K562 (cell line): ENCODE data around the gene RAD50. TPM values are rescaled to one million over a fixed set of nuclear protein-coding genes. Genes with fewer than 3 reads are reported as not detected.
"Not testable (repeated sequence)": the region's sequence is repeated elsewhere in the genome, so short reads cannot be mapped to it uniquely, and the experiment has no call there.

Experiments
- ATAC-seq: fragments of 200-7000 bp; cut with Tn5 transposase; 3 replicates; pipeline ENCODE4 v1.9.1; 2020; ENCODE audit warnings: moderate library complexity
- BruUV-seq: library from RNA; stranded (reverse); fragments of 400-500 nt; replicated peaks from 2 replicates; lab custom pipeline; 2021; lab: Mats Ljungman, UMichigan
- CTCF ChIA-PET: fragments of 300-600 bp; formaldehyde crosslinking; extraction: SDS; loops from one replicate; lab custom pipeline; 2021; ENCODE audit warnings: low intra/inter-chr PET ratio; lab: Yijun Ruan, JAX
- POLR2A ChIA-PET: fragments of 300-600, 350-650 bp; sonication (Branson Sonifier 250); formaldehyde crosslinking; extraction: SDS; loops from one replicate; lab custom pipeline; 2021; ENCODE audit warnings: antibody characterized with exemption, inconsistent platforms; lab: Yijun Ruan, JAX
- DNase-seq, 4 experiments: peaks; one replicate each; pipeline versions ENCODE4 v3.0.0 to v3.0.0-alpha.2; 2011 to 2018; ENCODE audit warnings: low spot score in 3 of 4, mixed read lengths in 3 of 4; ENCODE audit errors: extremely low read depth in 1 of 4
- FAIRE-seq: peaks from 2 replicates; lab custom pipeline; 2011; peaks lifted over from hg19 to GRCh38; lab: Jason Lieb, UNC
- H2AFZ ChIP-seq: 2 replicates; pipeline ENCODE4 v1.6.0; 2011; ENCODE audit warnings: low read depth, low read length, control low read depth, inconsistent platforms
- H3K27ac ChIP-seq: fragments of 200-600 bp; 3 replicates; pipeline ENCODE4 v1.8.0; 2011; ENCODE audit warnings: low read depth, mild to moderate bottlenecking, control low read depth, inconsistent platforms, low read length, moderate library complexity, mixed read lengths; ENCODE audit errors: extremely low read depth
- H3K27me3 ChIP-seq, 2 experiments: fragments of 300-600 bp in 1 of 2; 2 replicates in 1 of 2; 3 replicates in 1 of 2; pipeline versions ENCODE4 v1.6.0 to v1.8.0; 2011; ENCODE audit warnings: inconsistent platforms in 2 of 2, low read length in 2 of 2, mild to moderate bottlenecking in 1 of 2, mixed read lengths in 1 of 2, moderate library complexity in 1 of 2; ENCODE audit not compliant: control insufficient read depth in 2 of 2, insufficient read depth in 2 of 2
- H3K36me3 ChIP-seq: fragments of 300-600 bp; 3 replicates; pipeline ENCODE4 v1.8.0; 2011; ENCODE audit warnings: mild to moderate bottlenecking, low read length, inconsistent platforms; ENCODE audit not compliant: control insufficient read depth, insufficient read depth
- H3K4me1 ChIP-seq, 2 experiments: fragments of 200-600 bp in 1 of 2; replicated peaks in 1 of 2; 2 replicates in 1 of 2; 3 replicates in 1 of 2; pipeline versions ENCODE4 v1.5.1 to v1.8.0; 2011; ENCODE audit warnings: inconsistent platforms in 2 of 2, low read length in 2 of 2, mild to moderate bottlenecking in 1 of 2, mixed read lengths in 1 of 2, moderate library complexity in 1 of 2; ENCODE audit not compliant: control insufficient read depth in 2 of 2, insufficient read depth in 2 of 2
- H3K4me2 ChIP-seq: 2 replicates; pipeline ENCODE4 v1.6.1; 2011; ENCODE audit warnings: low read length, control low read depth, inconsistent platforms, mixed read lengths; ENCODE audit not compliant: insufficient read depth
- H3K4me3 ChIP-seq: fragments of 200-600 bp; sonication (generic), shearing (Covaris generic); 2 replicates; pipeline ENCODE4 v1.5.1; 2016; ENCODE audit warnings: control low read depth, inconsistent platforms
- H3K79me2 ChIP-seq: fragments of 200-600 bp; 3 replicates; pipeline ENCODE4 v1.8.0; 2011; ENCODE audit warnings: low read length, inconsistent platforms; ENCODE audit not compliant: control insufficient read depth, insufficient read depth
- H3K9ac ChIP-seq, 2 experiments: 2 replicates each; pipeline versions ENCODE4 v1.6.0 to v1.6.1; 2011; ENCODE audit warnings: low read depth in 2 of 2, low read length in 2 of 2, control low read depth in 1 of 2, inconsistent platforms in 1 of 2, mild to moderate bottlenecking in 1 of 2, mixed read lengths in 1 of 2; ENCODE audit not compliant: insufficient read depth in 1 of 2
- H3K9me1 ChIP-seq: one replicate; pipeline ENCODE4 v1.6.0; 2011; ENCODE audit warnings: inconsistent platforms, mild to moderate bottlenecking, low read length, moderate library complexity; ENCODE audit not compliant: control insufficient read depth, insufficient read depth
- H3K9me3 ChIP-seq: replicated peaks from 2 replicates; pipeline ENCODE4 v1.5.1; 2011; ENCODE audit warnings: low read depth, low read length, inconsistent platforms; ENCODE audit not compliant: control insufficient read depth, insufficient read depth
- H4K20me1 ChIP-seq: replicated peaks from 2 replicates; pipeline ENCODE4 v1.6.1; 2011; ENCODE audit warnings: low read length, inconsistent platforms, mixed read lengths; ENCODE audit not compliant: control insufficient read depth, insufficient read depth
- TEAD1 ChIP-seq, 2 experiments: fragments of 450-650 bp in 1 of 2; sonication (generic) in 1 of 2; formaldehyde crosslinking; IDR thresholded peaks; 2 replicates each; pipeline versions ENCODE4 v1.4.0 to v1.8.0; 2020 to 2022; ENCODE audit warnings: mild to moderate bottlenecking in 2 of 2, missing genetic modification reagents in 1 of 2
- ZNF146 ChIP-seq: IDR thresholded peaks from one replicate; pipeline ENCODE4 v1.6.1; 2018; ENCODE audit warnings: missing compliant biosample characterization; ENCODE audit not compliant: unreplicated experiment
- WGBS: fragments of 100-300 bp; shearing (Covaris generic); methylation state at CpG from one replicate; pipeline ENCODE4 v1.1.6; 2016; ENCODE audit warnings: low coverage, mixed read lengths; ENCODE audit not compliant: insufficient coverage; ENCODE audit errors: missing lambda C conversion rate; 5-methylcytosine and 5-hydroxymethylcytosine counted together
- in situ Hi-C: fragments of 300-500 bp; cut with MboI; formaldehyde crosslinking; loops from 4 replicates; pipeline ENCODE4 v1.15.0; 2018; ENCODE audit warnings: inconsistent platforms, mixed read lengths
- intact Hi-C: fragments of 100-400 bp; cut with micrococcal nuclease; formaldehyde crosslinking; loops from 2 replicates; pipeline ENCODE4 v1.14.2; 2022
- polyA plus RNA-seq, 8 experiments: library from polyadenylated mRNA; depleted of rRNA in 4 of 8; stranded (reverse) in 5 of 8; unstranded in 3 of 8; fragments of >200 nt; fragmentation: Nextera tagmentation in 2 of 8; fragmentation: Illumina TruSeq in 1 of 8; extraction: Ambion mirVana in 2 of 8; extraction: Trizol in 1 of 8; gene quantifications; 2 replicates each; pipeline versions ENCODE4 v1.2.1 to v1.2.3, GENCODE V29; 2011 to 2014; ENCODE audit warnings: inconsistent platforms in 1 of 8, missing spikeins in 1 of 8
- total RNA-seq, 7 experiments: library from RNA; depleted of rRNA in 6 of 7; stranded (reverse); fragments of >200 nt in 6 of 7; fragmentation: Illumina TruSeq in 2 of 7; extraction: Trizol in 2 of 7; gene quantifications; 2 replicates each; pipeline versions ENCODE4 v1.2.1 to v1.2.3, GENCODE V29; 2011 to 2021; ENCODE audit warnings: low replicate concordance in 1 of 7

RAD50 gene
- total and polyA plus RNA-seq, 9 of the 15 experiments (the other 6 are each of a cell fraction or from before 2014, with no cell fraction given) = 15.3 to 74.2 (median 44.1) TPM

DNA sequence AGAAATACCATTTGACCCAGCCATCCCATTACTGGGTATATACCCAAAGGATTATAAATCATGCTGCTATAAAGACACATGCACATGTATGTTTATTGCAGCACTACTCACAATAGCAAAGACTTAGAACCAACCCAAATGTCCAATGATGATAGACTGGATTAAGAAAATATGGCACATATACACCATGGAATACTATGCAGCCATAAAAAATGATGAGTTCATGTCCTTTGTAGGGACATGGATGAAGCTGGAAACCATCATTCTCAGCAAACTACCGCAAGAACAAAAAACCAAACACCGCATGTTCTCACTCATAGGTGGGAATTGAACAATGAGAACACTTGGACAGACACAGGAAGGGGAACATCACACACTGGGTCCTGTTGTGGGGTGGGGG lies 27.8 kb downstream of the RAD50 start:
- H3K79me2 ChIP-seq, FAIRE-seq, H3K4me1 ChIP-seq, ATAC-seq, H3K9me1 ChIP-seq, H3K4me2 ChIP-seq, CTCF ChIA-PET, H2AFZ ChIP-seq, POLR2A ChIA-PET, in situ Hi-C loops, H3K9ac ChIP-seq, H3K4me3 ChIP-seq, BruUV-seq, H3K9me3 ChIP-seq, H3K27me3 ChIP-seq, intact Hi-C loops, H4K20me1 ChIP-seq, DNase-seq, H3K27ac ChIP-seq: not testable (repeated sequence)
- peaks cover 81% of the 10 kb centered on the region for H3K36me3 ChIP-seq
- peak; percentile 32 for TF ChIP-seq ZNF146 (CRISPR knock-in tag)
- 100% methylated on average over 1 of the region's 2 CpGs for whole genome bisulfite sequencing

DNA sequence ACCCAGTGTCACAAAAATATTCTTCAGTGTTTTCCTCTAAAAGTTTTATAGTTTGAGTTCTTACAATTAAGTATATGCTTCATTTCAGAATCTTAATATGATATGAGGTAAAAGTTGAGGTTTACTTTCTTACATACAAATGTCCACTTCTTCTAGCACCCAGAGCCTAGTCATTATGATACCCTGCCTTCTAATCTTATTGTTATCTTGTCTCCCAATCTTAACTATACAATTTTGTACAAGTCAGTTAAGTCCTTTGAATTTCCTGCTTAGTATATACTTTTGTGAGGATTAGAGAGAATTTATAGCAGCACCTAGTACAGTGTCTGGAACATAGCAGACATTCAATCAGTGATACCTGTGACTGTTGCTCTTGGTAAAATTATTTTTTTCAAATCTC lies 29.3 kb downstream of the RAD50 start:
- H3K4me1 ChIP-seq = no peaks in the 10 kb centered on the region
- intact Hi-C loops = no loop called here
- H3K36me3 ChIP-seq = peaks cover 82% of the 10 kb centered on the region
- no peak overlapping the region for H3K4me2 ChIP-seq
- no peak for TF ChIP-seq TEAD1 (CRISPR knock-in tag; IDR thresholded peaks at IDR 0.05)
- TF ChIP-seq, all 486 proteins: peak for 0
- Histone ChIP-seq H3K79me2 (no peaks in the 10 kb centered on the region), H3K4me3 (no peak overlapping the region), H4K20me1 (no peaks in the 10 kb centered on the region), H3K9me1 (no peaks in the 10 kb centered on the region), H2AFZ (no peak overlapping the region), H3K9me3 (no peaks in the 10 kb centered on the region), H3K9ac (no peak overlapping the region), H3K27me3 (no peaks in the 10 kb centered on the region), H3K27ac (no peak overlapping the region)
- ChIA-PET POLR2A (no interaction called here), CTCF (no interaction called here)
- BruUV-seq = no TSS peak
- ATAC-seq = no peak
- in situ Hi-C loops = no loop called here
- FAIRE-seq = no peak
- DNase-seq = no peak
